Measurements from ENCODE around the gene ZNF789.

ZNF789 gene

DNA sequence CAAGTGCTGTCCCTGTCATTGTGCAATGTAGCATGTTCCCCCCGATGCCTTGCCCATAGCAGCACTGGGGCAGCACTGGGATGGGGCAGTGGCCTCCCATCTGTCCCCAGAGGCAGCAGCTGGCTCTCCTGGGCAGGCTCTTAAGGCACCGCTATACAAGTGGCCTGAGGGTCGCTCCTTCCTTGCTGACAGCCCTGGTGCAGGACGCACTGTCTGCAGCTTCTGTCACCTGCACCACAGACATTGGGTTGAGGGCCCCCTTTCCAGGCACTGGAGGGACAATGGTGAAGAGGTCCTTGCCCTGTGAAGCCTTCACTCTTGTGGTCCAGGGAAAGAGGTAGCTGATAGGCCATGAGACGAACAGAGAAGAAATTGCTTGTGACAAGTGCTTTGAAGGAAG, 23.4 kb upstream of the ZNF789 start:
- TF ChIP-seq, protein P1, sequence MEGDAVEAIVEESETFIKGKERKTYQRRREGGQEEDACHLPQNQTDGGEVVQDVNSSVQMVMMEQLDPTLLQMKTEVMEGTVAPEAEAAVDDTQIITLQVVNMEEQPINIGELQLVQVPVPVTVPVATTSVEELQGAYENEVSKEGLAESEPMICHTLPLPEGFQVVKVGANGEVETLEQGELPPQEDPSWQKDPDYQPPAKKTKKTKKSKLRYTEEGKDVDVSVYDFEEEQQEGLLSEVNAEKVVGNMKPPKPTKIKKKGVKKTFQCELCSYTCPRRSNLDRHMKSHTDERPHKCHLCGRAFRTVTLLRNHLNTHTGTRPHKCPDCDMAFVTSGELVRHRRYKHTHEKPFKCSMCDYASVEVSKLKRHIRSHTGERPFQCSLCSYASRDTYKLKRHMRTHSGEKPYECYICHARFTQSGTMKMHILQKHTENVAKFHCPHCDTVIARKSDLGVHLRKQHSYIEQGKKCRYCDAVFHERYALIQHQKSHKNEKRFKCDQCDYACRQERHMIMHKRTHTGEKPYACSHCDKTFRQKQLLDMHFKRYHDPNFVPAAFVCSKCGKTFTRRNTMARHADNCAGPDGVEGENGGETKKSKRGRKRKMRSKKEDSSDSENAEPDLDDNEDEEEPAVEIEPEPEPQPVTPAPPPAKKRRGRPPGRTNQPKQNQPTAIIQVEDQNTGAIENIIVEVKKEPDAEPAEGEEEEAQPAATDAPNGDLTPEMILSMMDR (IDR thresholded peaks at IDR 0.05; ENCODE audit: extremely low read depth, insufficient read depth, missing control alignments) = no peak
- in situ Hi-C loops (cut with MboI; ENCODE audit: low pct_unique_long_range_greater_than_20kb, low sequenced_read_pairs, unreplicated experiment) = no loop called here
- no peak for DNase-seq (ENCODE audit: low spot score)

DNA sequence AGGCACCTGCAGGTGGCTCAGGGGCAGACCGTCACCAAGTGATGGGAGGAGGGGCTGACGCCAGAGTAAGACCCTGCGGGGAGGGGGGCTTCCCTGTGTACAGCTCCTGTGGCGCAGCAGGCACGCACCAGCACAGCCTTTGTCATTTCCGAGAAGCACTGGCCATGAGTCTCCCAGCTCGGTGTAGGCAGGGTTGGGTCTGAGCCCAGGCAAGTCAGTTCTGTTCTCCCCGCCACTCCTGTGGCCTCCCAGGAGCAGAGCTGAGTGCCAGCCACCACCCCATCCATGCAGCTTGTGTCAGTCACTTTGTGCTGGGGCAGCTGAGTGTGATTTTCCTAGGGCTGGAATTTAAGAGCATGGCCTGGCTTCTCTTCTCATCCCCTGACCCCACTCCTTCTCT, 20.8 kb upstream of the ZNF789 start:
- TF ChIP-seq, protein P1 (IDR thresholded peaks at IDR 0.05; ENCODE audit: extremely low read depth, insufficient read depth, missing control alignments) = no peak
- in situ Hi-C loops (cut with MboI; ENCODE audit: low pct_unique_long_range_greater_than_20kb, low sequenced_read_pairs, unreplicated experiment) = no loop called here

DNA sequence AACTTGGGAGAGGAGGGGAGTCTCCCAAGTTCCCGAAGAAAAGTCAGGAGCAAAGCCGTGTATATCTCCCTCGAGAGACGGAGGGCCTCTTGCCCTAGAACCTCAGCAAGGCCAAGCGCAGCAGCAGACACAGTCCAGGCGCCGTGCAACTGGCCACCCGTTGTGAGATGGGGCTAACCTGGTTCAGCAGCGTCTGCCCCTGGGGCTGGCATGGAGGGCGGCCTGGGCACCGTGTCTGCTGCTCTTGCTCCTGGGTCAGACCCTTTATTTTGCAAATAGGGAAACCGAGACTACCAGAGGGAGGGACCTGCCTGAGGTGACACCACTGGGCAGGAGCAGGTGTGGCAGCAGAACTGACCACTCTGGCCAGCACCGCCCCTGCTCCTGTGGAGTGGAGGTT, 20.1 kb upstream of the ZNF789 start:
- DNase-seq (ENCODE audit: low spot score) = no peak
- TF ChIP-seq, protein P1 (IDR thresholded peaks at IDR 0.05; ENCODE audit: extremely low read depth, insufficient read depth, missing control alignments) = no peak
- in situ Hi-C loops (cut with MboI; ENCODE audit: low pct_unique_long_range_greater_than_20kb, low sequenced_read_pairs, unreplicated experiment) = no loop called here

More for the DNA sequence above, 20.8 kb upstream of the ZNF789 start:
- no peak for DNase-seq (ENCODE audit: low spot score)

DNA sequence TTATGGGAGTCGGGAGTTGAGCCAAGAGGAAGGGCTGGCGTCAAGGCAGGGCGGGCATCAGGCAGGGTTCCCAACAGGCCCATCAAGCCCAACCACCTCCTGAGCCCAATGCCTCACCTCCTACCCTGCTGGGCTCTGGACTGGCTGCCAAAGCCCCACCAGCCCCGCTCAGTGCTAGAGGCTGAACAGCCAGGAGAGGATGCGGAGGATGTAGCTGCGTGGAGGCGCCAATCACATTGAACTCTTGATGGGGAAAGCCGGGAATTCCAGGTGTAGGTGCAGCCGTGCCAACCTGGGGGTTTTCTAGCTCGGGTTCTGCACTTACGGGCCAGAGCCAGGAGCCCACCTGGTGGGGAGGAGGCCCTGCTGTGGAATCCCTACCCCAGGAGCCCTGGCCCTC, 19.6 kb upstream of the ZNF789 start:
- TF ChIP-seq, protein P1 (IDR thresholded peaks at IDR 0.05; ENCODE audit: extremely low read depth, insufficient read depth, missing control alignments) = no peak
- in situ Hi-C loops (cut with MboI; ENCODE audit: low pct_unique_long_range_greater_than_20kb, low sequenced_read_pairs, unreplicated experiment) = no loop called here
- DNase-seq (ENCODE audit: low spot score) = no peak

DNA sequence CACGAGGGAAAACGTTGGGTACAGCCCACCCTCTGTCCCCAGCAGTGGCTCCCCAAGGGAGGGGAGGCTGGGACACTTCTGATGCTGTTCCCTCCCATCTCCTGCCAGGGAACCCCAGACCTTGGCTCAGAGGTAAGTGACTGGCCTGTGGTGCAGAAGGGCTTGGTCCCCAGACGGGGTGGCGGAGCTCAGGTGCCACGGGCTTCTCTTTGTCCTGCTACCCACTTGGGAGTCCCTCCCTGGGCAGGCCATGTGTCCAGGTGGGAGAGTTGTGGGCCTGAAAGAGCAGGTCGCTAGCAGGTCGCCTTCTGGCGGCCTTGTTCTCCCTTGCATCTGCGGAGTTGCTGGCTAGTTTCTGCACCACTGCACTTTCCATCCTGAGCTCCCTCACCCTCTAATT, 16.8 kb upstream of the ZNF789 start:
- in situ Hi-C loops (cut with MboI; ENCODE audit: low pct_unique_long_range_greater_than_20kb, low sequenced_read_pairs, unreplicated experiment) = no loop called here
- TF ChIP-seq, protein P1 (IDR thresholded peaks at IDR 0.05; ENCODE audit: extremely low read depth, insufficient read depth, missing control alignments) = no peak
- DNase-seq (ENCODE audit: low spot score) = no peak

DNA sequence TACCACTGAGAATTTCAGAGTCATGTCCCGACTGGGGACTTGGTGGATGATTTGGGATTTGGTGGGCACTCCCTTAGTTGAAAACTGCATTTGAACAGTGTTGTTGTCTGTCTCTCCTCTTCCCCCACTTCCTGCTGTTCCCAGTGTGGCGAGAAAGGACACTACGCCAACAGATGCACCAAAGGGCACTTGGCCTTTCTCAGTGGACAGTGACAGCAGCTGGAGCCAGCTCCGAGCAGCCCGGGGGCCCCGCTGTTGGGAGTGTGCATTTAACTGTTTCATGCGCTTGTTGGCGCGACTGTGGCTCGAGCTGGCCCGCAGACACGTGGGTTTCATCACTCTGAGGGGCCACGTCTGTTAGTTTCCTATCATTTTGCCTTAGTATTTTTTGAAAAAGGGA, 16.4 kb upstream of the ZNF789 start:
- in situ Hi-C loops (cut with MboI; ENCODE audit: low pct_unique_long_range_greater_than_20kb, low sequenced_read_pairs, unreplicated experiment) = no loop called here
- no peak for DNase-seq (ENCODE audit: low spot score)
- TF ChIP-seq, protein P1 (IDR thresholded peaks at IDR 0.05; ENCODE audit: extremely low read depth, insufficient read depth, missing control alignments) = no peak

Data from GM13977 (cell line).